OCI-LY1 (cell line): ENCODE measurements around the gene PDE6B.

Experiments used
- CTCF ChIP-seq: fragments of 200-600 bp; sonication (generic), shearing (Covaris generic); IDR thresholded peaks from 2 replicates; pipeline ENCODE4 v1.5.1; 2017; ENCODE audit warnings: mild to moderate bottlenecking, antibody characterized with exemption, low read length, moderate library complexity, mixed read lengths
- EZH2 ChIP-seq: fragments of 200-600 bp; sonication (generic), shearing (Covaris generic); IDR thresholded peaks from 2 replicates; pipeline ENCODE4 v1.8.0; 2017; ENCODE audit warnings: borderline replicate concordance, mixed run types, mild to moderate bottlenecking, antibody characterized with exemption, low read length, moderate library complexity, mixed read lengths

DNA sequence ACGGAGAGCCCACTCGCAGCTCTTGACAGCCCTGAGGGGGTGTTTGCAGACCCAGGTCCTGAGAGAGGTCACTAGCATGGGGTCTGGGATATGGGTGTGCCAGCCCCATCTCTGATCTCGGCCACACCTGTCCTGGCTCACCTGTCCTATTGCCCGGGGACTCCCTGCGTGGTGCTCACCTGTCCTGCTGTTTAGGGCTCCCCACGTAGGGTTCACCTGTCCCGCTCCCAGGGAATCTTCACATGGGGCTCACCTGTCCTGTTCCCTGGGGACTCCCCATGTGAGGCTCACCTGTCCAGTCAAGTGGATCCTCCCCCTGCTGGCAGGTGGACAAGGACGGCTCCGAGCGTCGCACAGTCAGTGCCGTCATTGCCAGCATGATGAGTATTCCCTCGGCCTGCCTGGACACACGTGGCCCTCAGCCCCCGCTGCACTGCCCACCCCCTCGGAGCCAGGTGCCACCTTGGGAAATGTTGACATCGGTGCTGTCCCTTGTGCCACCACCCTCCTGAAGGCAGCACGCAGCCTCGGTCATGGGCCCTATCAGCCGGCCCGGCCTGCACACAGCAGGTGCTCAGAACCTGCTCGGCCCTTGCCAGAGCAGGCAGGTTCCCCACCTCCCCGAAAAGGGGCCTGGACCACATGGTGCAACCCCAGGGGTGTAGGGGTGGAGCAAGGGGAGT is 57.3 kb downstream of the PDE6B start:
- TF ChIP-seq CTCF (no peak), EZH2 (no peak)
